Stimulated activated CD8-positive, alpha-beta memory T cell treated with anti-CD3 and anti-CD28 coated beads, Interleukin-12 subunit alpha, Interleukin-12 subunit beta, amount 100 ng/mL, for 4 hours (primary cell): ENCODE data around the gene RELB.

Experiments
- DNase-seq: peaks from one replicate; pipeline ENCODE4 v3.0.0-alpha.2; 2020; ENCODE audit warnings: low read depth

The RELB gene

DNA sequence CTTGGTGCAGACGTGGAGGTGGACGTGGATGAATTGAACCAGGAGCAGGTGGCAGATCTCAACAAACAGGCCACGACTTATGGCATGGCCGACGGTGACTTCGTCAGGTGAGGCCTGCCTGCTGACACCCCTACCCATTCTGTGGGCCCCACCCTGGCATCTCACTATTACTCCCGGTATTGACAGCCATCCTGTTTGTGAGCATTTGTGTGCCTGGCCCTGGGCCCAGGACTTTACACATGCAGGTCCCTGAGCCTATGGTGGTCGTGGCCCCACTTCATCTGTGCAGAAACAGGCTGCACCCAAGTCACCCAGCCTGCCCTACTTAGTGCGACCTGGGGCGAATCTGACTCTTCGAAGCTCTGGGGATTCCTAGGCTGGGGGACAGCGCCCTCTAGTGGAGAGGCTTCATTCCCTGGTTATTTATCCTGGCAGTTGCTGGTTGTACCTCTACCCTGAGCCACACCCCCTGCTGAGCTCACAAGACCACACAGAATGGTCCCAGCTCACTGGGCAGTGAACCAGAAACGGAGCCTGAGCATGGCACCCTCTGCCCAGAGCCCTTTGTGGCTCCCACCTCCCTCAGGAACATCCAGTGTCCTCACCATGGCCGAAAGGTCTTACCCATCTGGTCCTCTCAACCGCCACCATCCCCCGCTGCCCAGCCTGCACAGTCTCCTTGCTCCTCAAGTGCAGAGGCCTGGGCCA is 58.1 kb downstream of the RELB start:
- DNase-seq: peak; percentile 60

DNA sequence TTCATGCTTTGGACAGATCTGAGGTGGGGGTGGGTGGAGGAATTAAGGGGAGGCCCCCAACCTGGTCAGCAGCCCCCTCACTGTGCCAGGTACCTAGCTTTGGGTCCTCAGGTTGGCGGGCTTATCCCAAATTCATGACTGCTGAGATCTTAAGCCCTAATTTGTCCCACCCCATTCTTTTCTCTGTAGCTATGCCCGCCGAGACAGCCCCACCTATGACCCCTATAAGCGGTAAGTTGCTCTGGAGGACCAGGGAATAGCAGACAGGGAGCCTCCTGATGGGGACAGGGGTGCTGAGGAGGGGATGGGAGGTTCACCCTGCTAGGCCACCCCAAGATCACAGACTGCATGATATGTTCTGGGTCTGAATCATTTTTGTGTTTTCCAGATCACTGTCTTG is 60.7 kb downstream of the RELB start:
- no peak for DNase-seq

- DNase-seq: no peak
These were observed 62.9 kb downstream of the RELB start for GRCh38 chr19:45063851-45064801.

- no peak for DNase-seq
These were observed 65.8 kb downstream of the RELB start for GRCh38 chr19:45066921-45067661.

DNA sequence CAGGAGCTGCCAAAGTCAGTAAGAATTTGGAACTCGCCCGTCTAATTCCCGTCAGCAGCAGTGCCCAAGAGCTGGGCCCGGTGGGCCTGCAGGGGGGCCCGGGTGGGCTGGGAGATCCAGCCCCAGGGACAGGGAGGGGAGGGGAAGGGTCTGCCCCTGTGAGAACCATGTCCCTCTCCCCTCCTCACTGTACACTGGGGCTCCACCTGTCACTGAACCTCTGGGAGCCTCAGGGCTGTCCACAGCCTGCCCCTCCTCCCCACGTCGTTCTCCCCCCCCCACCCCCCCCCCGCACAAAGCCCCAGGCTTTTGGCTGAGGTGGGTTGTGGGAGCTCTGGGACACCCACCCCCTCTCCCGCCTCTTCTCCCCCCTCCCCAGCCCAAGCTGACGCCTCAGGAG is 66.8 kb downstream of the RELB start:
- no peak for DNase-seq

- no peak for DNase-seq
These were observed 67.8 kb downstream of the RELB start for GRCh38 chr19:45069056-45069455.

GRCh38 chr19:45070214-45070613 is 69.0 kb downstream of the RELB start:
- no peak for DNase-seq

DNA sequence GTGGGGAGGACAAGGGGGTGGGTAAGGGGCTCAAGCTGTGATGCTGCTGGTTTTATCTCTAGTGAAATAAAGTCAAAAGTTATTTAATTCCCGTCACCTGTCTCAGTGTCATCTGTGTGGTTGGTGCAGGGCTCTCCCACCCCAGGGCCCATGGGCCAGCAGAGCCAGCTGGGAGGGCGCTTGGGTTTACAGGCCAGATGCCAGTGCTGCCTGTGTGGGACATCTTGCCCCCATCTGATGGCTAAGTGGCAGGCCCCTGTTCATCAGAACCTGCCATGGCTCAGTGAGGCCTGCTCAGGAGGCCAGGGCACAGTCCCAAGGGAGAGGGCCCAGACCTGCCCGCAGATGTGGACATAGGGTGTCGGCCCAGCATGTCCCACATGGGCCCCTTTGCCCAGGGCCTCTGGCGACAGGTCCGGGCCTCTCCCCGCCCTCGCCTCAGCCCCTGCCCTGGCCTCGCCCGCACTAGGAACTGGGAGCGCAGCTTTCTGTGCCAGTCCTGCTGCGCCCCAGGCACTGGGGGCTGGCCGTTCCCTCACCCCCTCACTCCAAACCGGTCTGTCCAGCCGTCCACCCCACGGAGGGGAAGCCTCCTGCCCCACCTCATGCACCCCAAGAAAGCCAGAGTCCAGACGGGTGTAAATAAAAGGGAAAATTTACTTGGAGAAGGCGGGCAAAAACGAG is 69.7 kb downstream of the RELB start:
- DNase-seq: no peak

DNA sequence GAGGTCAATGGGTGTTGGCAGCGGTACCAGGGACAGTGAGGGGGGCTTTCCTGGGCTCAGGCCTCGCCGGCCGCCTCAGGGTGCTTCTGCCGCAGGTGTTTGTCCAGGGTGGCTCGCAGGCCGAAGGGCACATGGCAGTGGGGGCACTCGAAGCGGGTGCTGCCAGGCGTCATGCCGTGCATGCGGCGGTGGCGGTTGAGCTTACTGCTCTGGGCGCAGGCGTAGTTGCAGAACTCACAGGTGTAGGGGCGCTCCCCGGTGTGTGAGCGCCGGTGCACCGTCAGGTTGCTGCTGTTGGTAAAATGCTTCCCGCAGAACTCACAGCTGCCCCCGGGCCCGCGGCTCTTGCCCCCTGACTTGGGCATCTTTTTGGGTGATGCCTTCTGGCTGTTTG is 70.3 kb downstream of the RELB start:
- DNase-seq: no peak

DNA sequence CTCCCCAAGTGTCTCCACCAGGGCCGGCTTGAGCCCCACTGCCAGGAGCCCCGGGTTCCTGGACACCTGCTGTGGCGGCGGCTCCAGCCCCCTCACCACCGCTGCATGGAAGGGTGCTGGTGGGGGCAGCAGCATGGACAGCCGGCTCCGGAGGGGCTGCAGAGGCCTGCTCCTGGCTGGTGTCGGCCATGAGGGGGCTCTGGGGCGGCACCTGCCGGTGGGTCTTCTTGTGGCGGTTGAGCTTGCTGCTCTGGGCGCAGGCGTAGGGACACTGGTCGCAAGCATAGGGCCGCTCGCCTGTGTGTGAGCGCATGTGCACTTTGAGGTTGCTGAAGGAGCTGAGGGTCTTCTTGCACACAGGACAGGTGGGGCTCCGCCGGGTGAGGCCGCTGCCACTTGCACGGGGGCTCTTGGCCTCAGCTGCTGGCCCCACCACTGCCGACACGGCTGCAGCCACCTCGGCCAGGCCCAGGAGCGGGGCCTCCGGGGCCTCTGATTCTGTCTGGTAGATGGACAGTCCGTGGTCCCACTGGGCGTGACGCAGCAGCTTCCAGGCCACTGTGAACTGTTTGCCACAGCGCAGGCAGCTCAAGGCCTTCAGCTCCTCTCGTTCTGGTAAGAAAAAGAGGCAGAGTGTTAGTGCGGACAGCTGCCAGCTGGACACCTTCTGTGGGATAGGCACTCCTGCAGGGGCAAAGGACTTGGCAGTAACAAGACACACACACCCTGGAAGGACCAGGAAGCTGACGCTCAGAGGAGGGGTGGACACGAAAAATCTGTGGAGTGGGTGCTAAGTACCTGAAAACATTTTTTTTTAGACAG is 70.9 kb downstream of the RELB start:
- DNase-seq: no peak

DNA sequence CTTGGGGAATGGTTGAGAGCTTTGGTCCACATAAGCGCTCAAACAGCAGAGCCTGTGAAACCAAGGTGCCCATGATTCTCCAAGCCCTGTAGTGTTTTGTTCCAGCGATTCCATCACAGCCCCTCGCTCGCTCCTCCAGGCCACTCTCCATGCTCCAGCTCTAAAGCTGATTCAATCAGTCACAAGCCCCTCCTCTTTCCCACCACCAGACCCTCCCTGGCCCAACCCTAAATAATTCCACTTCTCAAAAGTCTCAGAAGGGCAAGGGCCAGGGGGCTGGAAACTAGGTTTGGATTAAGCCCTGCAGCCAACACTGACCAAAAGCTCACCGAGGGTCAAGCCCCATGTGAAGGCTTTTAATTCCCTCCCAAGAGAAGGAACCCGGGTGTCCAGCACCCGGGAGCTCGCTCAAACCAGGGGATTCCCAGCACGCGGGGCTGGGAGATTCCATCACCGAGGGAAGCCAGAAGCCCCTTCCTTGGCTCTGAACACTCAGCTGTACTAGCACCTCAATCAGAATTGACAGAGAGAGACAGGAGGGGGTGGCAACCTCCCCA is 73.6 kb downstream of the RELB start:
- DNase-seq: no peak

DNA sequence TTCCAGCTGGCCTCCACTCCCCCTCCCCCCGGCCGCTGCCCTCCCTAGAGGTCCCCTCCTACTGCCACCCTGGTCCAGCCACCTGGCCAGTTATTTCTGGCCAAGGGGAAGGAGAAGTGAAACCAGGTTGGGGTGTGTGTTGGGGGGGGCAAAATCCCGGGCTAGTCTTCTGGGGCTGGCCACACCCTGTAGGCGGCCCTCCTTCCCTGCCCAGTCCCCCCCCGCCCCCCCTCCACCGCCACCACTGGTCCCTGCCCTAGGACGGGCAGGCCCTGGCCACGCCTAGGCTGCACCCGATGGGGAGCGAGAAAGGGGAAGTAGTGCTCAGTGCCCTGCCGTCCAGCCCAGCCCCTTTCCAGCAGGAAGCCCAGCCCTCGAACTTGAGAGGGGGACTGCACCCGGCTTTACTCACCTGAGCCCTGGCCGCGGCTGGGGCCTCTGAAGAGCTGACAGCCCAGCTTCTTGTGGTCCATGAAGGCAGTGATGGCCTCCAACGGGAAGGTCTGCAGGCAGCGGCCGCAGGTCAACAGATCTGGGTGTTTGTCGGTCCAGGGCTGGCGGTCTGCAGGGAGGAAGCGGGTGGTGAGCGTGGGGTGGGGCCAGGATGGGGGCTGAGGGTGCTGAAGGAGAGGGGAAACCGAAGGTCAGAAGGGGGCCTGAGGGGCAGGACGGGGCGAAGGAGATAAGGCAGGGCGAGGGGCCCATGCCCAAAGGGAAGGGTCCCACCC is 74.2 kb downstream of the RELB start:
- DNase-seq: peak; percentile 29

- DNase-seq: peak; percentile 65
These were observed 75.0 kb downstream of the RELB start, which contains the start of gene ZNF296 for GRCh38 chr19:45076029-45076850. ZNF296 (minus strand) TSS chr19:45076478; CDS start chr19:45076373, 105 bp downstream.

DNA sequence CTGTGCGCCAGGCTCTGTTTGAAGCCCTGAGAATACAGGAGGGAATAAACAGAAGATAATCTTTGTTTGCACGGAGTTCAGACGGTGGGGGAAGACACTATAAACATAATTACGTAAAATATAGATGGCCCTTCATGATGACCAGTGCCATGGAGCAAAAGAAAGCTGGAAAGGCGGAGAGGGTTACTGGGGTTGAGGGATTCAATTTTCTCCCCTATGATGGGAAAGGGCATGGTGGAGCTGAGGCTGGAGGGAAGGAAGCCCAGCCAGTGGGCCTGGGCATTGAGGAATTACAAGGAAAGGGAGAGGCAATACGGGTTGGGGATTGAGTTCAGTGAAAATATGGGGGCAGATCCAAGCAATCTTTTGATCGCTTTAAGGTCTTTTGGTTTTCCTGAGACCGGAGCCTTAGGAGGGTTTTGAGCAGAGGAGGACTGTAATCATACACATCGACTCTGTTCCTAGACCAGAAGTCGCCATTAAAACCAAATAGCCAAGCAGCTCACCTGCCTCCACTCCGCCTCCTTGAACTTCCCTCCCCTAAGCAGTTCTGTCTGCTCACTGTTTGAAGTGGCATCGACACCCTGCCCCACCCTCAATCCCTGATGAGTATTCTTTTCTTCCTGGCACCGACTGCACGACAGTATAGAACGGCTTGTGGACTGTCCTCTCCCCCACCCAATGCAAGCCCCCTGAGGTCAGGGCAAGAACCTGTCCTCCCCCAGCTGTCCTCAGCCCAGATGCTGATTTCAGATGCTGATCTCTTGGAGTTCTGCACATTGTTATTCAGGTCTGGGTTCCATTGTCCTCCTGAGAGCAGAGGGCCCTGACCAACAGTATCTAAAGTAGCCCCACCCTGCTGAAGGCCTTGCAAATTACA is 75.8 kb downstream of the RELB start:
- DNase-seq: no peak

GRCh38 chr19:45078390-45079062 is 77.3 kb downstream of the RELB start:
- DNase-seq: no peak

GRCh38 chr19:45079063-45079910 is 78.0 kb downstream of the RELB start, which contains the start of gene GEMIN7:
GEMIN7 (plus strand) TSS chr19:45079260; CDS start chr19:45090115, 10,855 bp downstream.
- peak; percentile 73 for DNase-seq
